PC-3 (cell line): ENCODE data around the gene SNX13. TPM values are rescaled to one million over a fixed set of nuclear protein-coding genes. Genes with fewer than 3 reads are reported as not detected.

Experiments
- ATAC-seq: fragments of 200-7000 bp; cut with Tn5 transposase; 2 replicates; pipeline ENCODE4 v1.9.1; 2020; ENCODE audit warnings: mild to moderate bottlenecking, moderate library complexity
- BruUV-seq: library from RNA; stranded (reverse); fragments of 400-500 nt; replicated peaks from 2 replicates; lab custom pipeline; 2021; lab: Mats Ljungman, UMichigan
- CTCF ChIA-PET: fragments of 300-600 bp; sonication (Branson Sonifier 250); formaldehyde crosslinking; loops from one replicate; lab custom pipeline; 2022; ENCODE audit warnings: antibody characterized with exemption; lab: Charles Lee
- POLR2A ChIA-PET: fragments of 300-600 bp; sonication (Branson Sonifier 250); formaldehyde crosslinking; loops from one replicate; lab custom pipeline; 2022; ENCODE audit warnings: antibody characterized with exemption; ENCODE audit not compliant: unreplicated experiment; lab: Charles Lee
- DNase-seq: peaks from one replicate; pipeline ENCODE4 v3.0.0-alpha.2; 2015
- H2AFZ ChIP-seq: fragments of 300-600 bp; sonication (generic); 2 replicates; pipeline ENCODE4 v1.6.0; 2016; ENCODE audit warnings: antibody characterized with exemption, low read length
- H3F3A ChIP-seq: fragments of 300-600 bp; sonication (generic); one replicate; pipeline ENCODE4 v1.6.0; 2017; ENCODE audit warnings: antibody characterized with exemption, low read length, control low read depth, mild to moderate bottlenecking; ENCODE audit not compliant: unreplicated experiment
- H3K27ac ChIP-seq: fragments of 300-600 bp; sonication (generic); 2 replicates; pipeline ENCODE4 v1.5.1; 2016; ENCODE audit warnings: mild to moderate bottlenecking, low read length
- H3K27me3 ChIP-seq: fragments of 300-600 bp; sonication (generic); 2 replicates; pipeline ENCODE4 v1.6.1; 2016; ENCODE audit warnings: low read length, mixed read lengths
- H3K36me3 ChIP-seq: fragments of 300-600 bp; sonication (generic); 2 replicates; pipeline ENCODE4 v1.6.1; 2016; ENCODE audit warnings: low read depth, mixed run types, low read length, mixed read lengths
- H3K4me1 ChIP-seq: fragments of 300-600 bp; sonication (generic); 2 replicates; pipeline ENCODE4 v1.5.1; 2016; ENCODE audit warnings: low read length; ENCODE audit not compliant: insufficient read depth
- H3K4me2 ChIP-seq: fragments of 300-600 bp; sonication (generic); 2 replicates; pipeline ENCODE4 v1.6.0; 2016; ENCODE audit warnings: low read length
- H3K4me3 ChIP-seq: fragments of 300-600 bp; sonication (generic); 2 replicates; pipeline ENCODE4 v1.5.1; 2016; ENCODE audit warnings: mild to moderate bottlenecking, low read length, mixed read lengths
- H3K79me2 ChIP-seq: fragments of 300-600 bp; sonication (generic); 2 replicates; pipeline ENCODE4 v1.6.1; 2017; ENCODE audit warnings: low read length, mixed read lengths
- H3K9ac ChIP-seq: fragments of 300-600 bp; sonication (generic); 2 replicates; pipeline ENCODE4 v1.6.0; 2016; ENCODE audit warnings: mild to moderate bottlenecking, low read length
- H3K9me2 ChIP-seq: fragments of 300-600 bp; sonication (generic); replicated peaks from 2 replicates; pipeline ENCODE4 v1.6.1; 2016; ENCODE audit warnings: mixed run types, low read length, mixed read lengths
- H3K9me3 ChIP-seq: fragments of 300-600 bp; sonication (generic); 2 replicates; pipeline ENCODE4 v1.6.1; 2016; ENCODE audit warnings: low read length, mixed read lengths
- H4K20me1 ChIP-seq: fragments of 300-600 bp; sonication (generic); 2 replicates; pipeline ENCODE4 v1.6.1; 2016; ENCODE audit warnings: low read length, mixed read lengths
- CTCF ChIP-seq: fragments of 300-600 bp; sonication (generic); conservative IDR thresholded peaks from 2 replicates; pipeline ENCODE4 v1.5.1; 2017; ENCODE audit warnings: antibody characterized with exemption, low read depth, mild to moderate bottlenecking, low read length
- EZH2 ChIP-seq: fragments of 300-600 bp; sonication (generic); IDR thresholded peaks from one replicate; pipeline ENCODE4 v1.6.1; 2017; ENCODE audit warnings: antibody characterized with exemption, mild to moderate bottlenecking, low read length; ENCODE audit not compliant: unreplicated experiment
- EZH2phosphoT487 ChIP-seq: fragments of 300-600 bp; sonication (generic); IDR thresholded peaks from 2 replicates; pipeline ENCODE4 v1.6.1; 2018; ENCODE audit warnings: mild to moderate bottlenecking, antibody characterized with exemption, low read length, borderline replicate concordance
- intact Hi-C: fragments of 100-400 bp; cut with micrococcal nuclease; formaldehyde crosslinking; loops from 2 replicates; pipeline ENCODE4 v1.9.0; 2023
- total RNA-seq: library from RNA; depleted of rRNA; stranded (reverse); fragments of >200 nt; gene quantifications from 2 replicates; pipeline ENCODE4 v1.2.3, GENCODE V29; 2014

The SNX13 gene
- total RNA-seq, 1 experiment from 2014 or later, result 33.9 TPM

- Histone ChIP-seq H3K4me1 (no peaks in the 10 kb centered on the region), H3K9ac (no peak overlapping the region), H3K27ac (no peak overlapping the region), H3K9me3 (no peaks in the 10 kb centered on the region), H3K4me3 (no peak overlapping the region), H3K79me2 (no peaks in the 10 kb centered on the region), H3K36me3 (no peaks in the 10 kb centered on the region), H3F3A (no peaks in the 10 kb centered on the region), H4K20me1 (no peaks in the 10 kb centered on the region), H3K27me3 (no peaks in the 10 kb centered on the region), H2AFZ (no peak overlapping the region), H3K9me2 (no peaks in the 10 kb centered on the region), H3K4me2 (no peak overlapping the region)
- TF ChIP-seq EZH2, result no peak
- no peak for TF ChIP-seq CTCF
- TF ChIP-seq EZH2phosphoT487, result no peak
- ATAC-seq, result no peak
- no TSS peak for BruUV-seq
- ChIA-PET POLR2A (no interaction called here), CTCF (no interaction called here)
- no peak for DNase-seq
- intact Hi-C loops, result no loop called here
Measured at GRCh38 chr7:17746020-17746530, 194.2 kb downstream of the SNX13 start.

GRCh38 chr7:17745610-17746009, 194.7 kb downstream of the SNX13 start:
- Histone ChIP-seq H3K27me3 (no peaks in the 10 kb centered on the region), H3K9me3 (no peaks in the 10 kb centered on the region), H3K4me3 (no peak overlapping the region), H3K36me3 (no peaks in the 10 kb centered on the region), H3K9ac (no peak overlapping the region), H3K79me2 (no peaks in the 10 kb centered on the region), H3K4me1 (no peaks in the 10 kb centered on the region), H2AFZ (no peak overlapping the region), H3K27ac (no peak overlapping the region), H3F3A (no peaks in the 10 kb centered on the region), H3K4me2 (no peak overlapping the region), H3K9me2 (no peaks in the 10 kb centered on the region), H4K20me1 (no peaks in the 10 kb centered on the region)
- ATAC-seq, result no peak
- ChIA-PET CTCF (no interaction called here), POLR2A (no interaction called here)
- TF ChIP-seq EZH2phosphoT487 (no peak), EZH2 (no peak), CTCF (no peak)
- BruUV-seq, result no TSS peak
- intact Hi-C loops, result no loop called here
- no peak for DNase-seq

- H3K79me2 ChIP-seq, result no peaks in the 10 kb centered on the region
- no peak overlapping the region for H3K27ac ChIP-seq
- no peak for DNase-seq
- ATAC-seq, result no peak
- intact Hi-C loops, result no loop called here
- H3K4me2 ChIP-seq, result no peak overlapping the region
- POLR2A ChIA-PET, result no interaction called here
- H3K36me3 ChIP-seq, result no peaks in the 10 kb centered on the region
- CTCF ChIA-PET, result no interaction called here
- H2AFZ ChIP-seq, result no peak overlapping the region
- H3K9ac ChIP-seq, result no peak overlapping the region
- H3K9me2 ChIP-seq, result no peaks in the 10 kb centered on the region
- TF ChIP-seq EZH2phosphoT487 (no peak), EZH2 (no peak), CTCF (no peak)
- H4K20me1 ChIP-seq, result no peaks in the 10 kb centered on the region
- no peaks in the 10 kb centered on the region for H3K27me3 ChIP-seq
- H3K4me3 ChIP-seq, result no peak overlapping the region
- H3K4me1 ChIP-seq, result no peaks in the 10 kb centered on the region
- no TSS peak for BruUV-seq
- no peaks in the 10 kb centered on the region for H3F3A ChIP-seq
- no peaks in the 10 kb centered on the region for H3K9me3 ChIP-seq
Measured at GRCh38 chr7:17743316-17743715, 197.0 kb downstream of the SNX13 start.
